Thymus (tissue), 11 donors: ENCODE results near the gene PPP3R1. TPM values are rescaled to one million over a fixed set of nuclear protein-coding genes. Genes with fewer than 3 reads are reported as not detected.

Source experiments
- DNase-seq, 9 donors: peaks; one replicate each; pipeline ENCODE4 v3.0.0-alpha.2; 2013; ENCODE audit warnings: low spot score in 9 of 9, low read depth in 6 of 9, missing footprints in 1 of 9
- H3K27ac ChIP-seq, 2 donors: one replicate each; pipeline ENCODE4 v1.5.1; 2013; ENCODE audit warnings: control low read depth in 1 of 2, low read depth in 1 of 2, low read length in 1 of 2, mild to moderate bottlenecking in 1 of 2, moderate library complexity in 1 of 2
- H3K27me3 ChIP-seq, 2 donors: one replicate each; pipeline ENCODE4 v1.5.1; 2013; ENCODE audit warnings: low read length in 1 of 2; ENCODE audit not compliant: control insufficient read depth in 2 of 2, insufficient read depth in 1 of 2
- H3K36me3 ChIP-seq, 2 donors: one replicate each; pipeline ENCODE4 v1.5.1; 2013; ENCODE audit warnings: low read length in 1 of 2, mild to moderate bottlenecking in 1 of 2, moderate library complexity in 1 of 2; ENCODE audit not compliant: control insufficient read depth in 2 of 2, insufficient read depth in 2 of 2
- H3K4me1 ChIP-seq, 2 donors: one replicate each; pipeline ENCODE4 v1.5.1; 2013; ENCODE audit warnings: low read length in 2 of 2; ENCODE audit not compliant: control insufficient read depth in 2 of 2, insufficient read depth in 2 of 2
- H3K4me3 ChIP-seq, 2 donors: one replicate each; pipeline ENCODE4 v1.5.1; 2013; ENCODE audit warnings: low read length in 2 of 2, control low read depth in 1 of 2, mild to moderate bottlenecking in 1 of 2
- H3K9me3 ChIP-seq, 2 donors: one replicate each; pipeline ENCODE4 v1.5.1; 2013; ENCODE audit warnings: low read length in 1 of 2, mild to moderate bottlenecking in 1 of 2; ENCODE audit not compliant: control insufficient read depth in 2 of 2, insufficient read depth in 1 of 2
- WGBS: extraction: QIAGEN DNeasy Blood & Tissue Kit; methylation state at CpG from one replicate; pipeline ENCODE4 v1.1.7; 2013; 5-methylcytosine and 5-hydroxymethylcytosine counted together
- polyA plus RNA-seq: library from polyadenylated mRNA; stranded (reverse); fragments of 200-250 nt; gene quantifications from one replicate; pipeline ENCODE4 v1.2.3, GENCODE V29; 2013
- total RNA-seq: library from RNA; stranded (reverse); fragments of 120-200 nt; gene quantifications from one replicate; pipeline ENCODE4 v1.2.4, GENCODE V29; 2013
- donor health status: healthy.

The PPP3R1 gene
- total and polyA plus RNA-seq, 2 donors = 14.6 to 37.3 TPM

DNA sequence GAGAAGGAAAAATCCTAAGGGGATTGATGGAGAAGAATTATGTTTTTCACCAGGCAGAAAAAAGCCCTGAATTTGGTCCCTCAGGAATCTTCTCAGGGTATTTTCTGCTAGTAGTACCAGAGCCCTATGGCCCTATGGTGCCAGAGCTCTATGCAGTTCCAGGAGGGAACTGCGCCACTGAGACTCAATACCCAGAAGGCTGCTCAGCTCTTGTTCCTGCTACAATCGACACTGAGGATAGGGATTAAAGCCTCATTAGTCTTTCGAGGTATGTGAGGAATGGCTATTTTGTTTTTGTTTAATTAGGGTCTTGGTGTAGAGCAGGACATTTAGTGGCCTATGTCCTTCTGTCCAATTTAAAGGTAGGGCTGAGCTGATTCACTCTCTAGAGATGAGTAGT lies 21.7 kb upstream of the PPP3R1 start:
- DNase-seq = no peak
- no peaks in the 10 kb centered on the region for H3K27me3 ChIP-seq
- no peaks in the 10 kb centered on the region for H3K36me3 ChIP-seq
- no peak overlapping the region for H3K27ac ChIP-seq
- no peaks in the 10 kb centered on the region for H3K4me1 ChIP-seq
- H3K9me3 ChIP-seq = no peaks in the 10 kb centered on the region
- 94% methylated on average over 3 of the region's 3 CpGs for WGBS
- H3K4me3 ChIP-seq = no peak overlapping the region

DNA sequence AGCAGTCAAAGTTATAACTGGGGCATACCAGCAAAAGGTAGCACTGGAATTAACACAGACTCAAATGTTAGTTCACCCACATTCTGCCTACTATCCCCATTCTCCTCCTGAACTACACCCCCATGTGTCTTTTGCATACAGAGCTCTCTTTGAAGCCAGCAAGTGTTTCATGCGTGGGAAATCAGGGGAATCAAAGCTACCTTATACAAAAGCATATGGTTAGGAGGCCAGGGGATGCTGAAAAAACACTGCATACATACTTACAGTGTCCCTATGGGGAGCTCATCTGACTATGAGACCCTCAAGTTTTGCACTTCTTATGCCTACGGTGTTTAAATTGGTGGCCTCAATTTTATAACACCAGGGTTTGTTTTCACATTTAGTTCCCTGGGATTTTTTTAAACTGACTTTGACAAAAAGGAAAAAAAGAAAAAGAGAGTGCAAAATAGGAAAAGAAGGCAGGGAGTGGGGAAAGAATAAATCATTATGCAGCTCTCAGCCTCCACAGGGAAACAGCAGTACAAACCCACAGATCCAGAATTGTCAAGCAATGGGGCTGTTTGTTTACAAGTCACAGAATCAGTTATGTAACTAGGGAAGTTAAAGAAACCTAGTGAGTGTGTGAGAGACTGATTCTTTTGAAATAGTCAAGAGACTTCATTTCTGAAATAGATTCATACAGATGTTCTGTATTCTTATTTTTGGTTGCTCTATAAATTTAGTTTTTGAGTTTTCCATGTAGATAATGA lies 20.1 kb upstream of the PPP3R1 start:
- no peaks in the 10 kb centered on the region for H3K36me3 ChIP-seq
- WGBS = 61% methylated on average over 2 of the region's 2 CpGs
- no peak for DNase-seq
- H3K4me1 ChIP-seq = no peaks in the 10 kb centered on the region
- no peak overlapping the region for H3K27ac ChIP-seq
- no peaks in the 10 kb centered on the region for H3K27me3 ChIP-seq
- no peaks in the 10 kb centered on the region for H3K9me3 ChIP-seq
- H3K4me3 ChIP-seq = no peak overlapping the region

DNA sequence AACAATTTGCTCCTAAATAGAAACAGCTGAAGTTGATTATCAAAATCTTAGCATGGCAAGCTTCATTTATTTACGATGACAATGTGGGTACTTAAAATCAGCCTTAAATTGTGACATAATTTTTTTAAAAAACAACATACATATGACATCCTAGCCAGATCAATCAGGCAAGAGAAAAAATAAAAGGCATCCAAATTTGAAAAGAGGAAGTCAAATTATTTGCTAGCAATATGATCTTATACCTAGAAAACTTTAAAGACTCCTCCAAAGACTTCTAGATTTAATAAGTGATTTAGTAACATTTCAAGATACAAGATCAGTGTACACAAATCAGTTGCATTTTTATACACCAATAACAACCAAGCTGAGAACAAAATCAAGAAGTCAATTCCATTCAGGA lies 14.3 kb upstream of the PPP3R1 start:
- H3K9me3 ChIP-seq = no peaks in the 10 kb centered on the region
- 98% methylated on average over 1 of the region's 1 CpG for WGBS
- DNase-seq = no peak
- no peaks in the 10 kb centered on the region for H3K27me3 ChIP-seq
- H3K27ac ChIP-seq = no peak overlapping the region
- no peaks in the 10 kb centered on the region for H3K4me1 ChIP-seq
- H3K36me3 ChIP-seq = no peaks in the 10 kb centered on the region
- H3K4me3 ChIP-seq = no peak overlapping the region

DNA sequence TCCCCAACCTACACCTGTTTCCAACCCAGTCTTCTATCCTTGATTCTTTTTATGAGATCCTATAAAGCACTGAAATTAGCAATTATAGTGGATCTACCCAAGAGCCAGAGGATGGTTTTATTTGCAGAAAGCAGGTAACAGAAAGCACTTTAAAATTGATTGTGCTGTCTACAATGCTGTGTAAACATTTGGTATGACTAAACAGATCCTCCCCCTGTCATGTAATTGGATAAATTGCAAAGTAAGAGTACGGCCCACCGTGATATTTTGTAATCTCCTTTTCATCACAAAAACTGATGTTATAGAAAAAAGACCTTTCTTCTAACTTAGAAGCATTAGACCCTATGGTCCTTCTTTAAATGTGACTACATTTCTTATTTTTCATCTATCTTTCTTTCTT lies 11.3 kb upstream of the PPP3R1 start:
- H3K36me3 ChIP-seq = no peaks in the 10 kb centered on the region
- DNase-seq = no peak
- H3K27ac ChIP-seq = no peak overlapping the region
- H3K4me1 ChIP-seq = no peaks in the 10 kb centered on the region
- 97% methylated on average over 2 of the region's 2 CpGs for WGBS
- no peaks in the 10 kb centered on the region for H3K9me3 ChIP-seq
- no peak overlapping the region for H3K4me3 ChIP-seq
- H3K27me3 ChIP-seq = no peaks in the 10 kb centered on the region

DNA sequence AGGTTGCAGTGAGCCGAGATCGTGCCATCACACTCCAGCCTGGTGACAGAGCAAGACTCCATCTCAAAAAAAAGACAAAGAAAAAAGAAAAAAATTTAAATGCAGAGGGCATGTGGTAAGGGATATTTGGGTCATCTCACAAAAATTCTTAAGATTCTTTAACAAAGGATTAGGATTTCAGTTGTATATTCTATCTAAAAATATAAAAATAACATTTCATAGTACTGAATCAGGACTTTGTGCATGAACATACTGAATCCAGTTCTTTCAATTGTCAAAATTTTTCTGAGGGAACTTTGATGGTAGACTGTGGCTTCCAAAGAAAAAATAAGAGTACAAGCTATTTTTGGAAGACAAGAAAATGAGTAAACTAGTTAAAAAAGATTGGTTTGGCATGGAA lies 6.5 kb upstream of the PPP3R1 start:
- Histone ChIP-seq H3K36me3 (no peaks in the 10 kb centered on the region), H3K27ac (no peak overlapping the region), H3K27me3 (no peaks in the 10 kb centered on the region), H3K9me3 (no peaks in the 10 kb centered on the region), H3K4me1 (peaks cover 5 to 9% of the 10 kb centered on the region in 2 donors), H3K4me3 (no peak overlapping the region)
- DNase-seq = no peak
- WGBS = 98% methylated on average over 2 of the region's 2 CpGs

DNA sequence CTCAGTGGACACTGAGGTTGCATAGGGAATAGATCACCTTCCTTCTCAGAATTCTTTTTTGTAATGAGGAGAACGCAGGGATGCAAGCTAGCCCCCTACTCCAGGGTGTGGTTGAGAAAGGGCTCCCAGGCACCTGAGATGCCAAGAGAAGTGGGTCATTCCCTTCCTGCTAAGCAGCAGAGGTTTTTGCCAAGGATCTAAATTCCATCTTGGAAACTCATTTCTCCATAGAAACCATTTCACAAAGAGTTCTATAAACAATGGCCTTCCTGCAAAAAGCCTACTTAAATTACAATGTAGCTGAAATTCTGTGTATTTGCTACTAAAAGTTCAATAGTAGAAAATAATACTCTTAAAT lies 3.7 kb upstream of the PPP3R1 start:
- no peak for DNase-seq
- Histone ChIP-seq H3K36me3 (no peaks in the 10 kb centered on the region), H3K9me3 (no peaks in the 10 kb centered on the region), H3K4me3 (no peak overlapping the region), H3K27me3 (no peaks in the 10 kb centered on the region), H3K4me1 (peaks cover 5 to 9% of the 10 kb centered on the region in 2 donors), H3K27ac (peak overlapping the region in 1 of 2 donors; percentile 31)
- 93% methylated on average over 1 of the region's 1 CpG for WGBS

DNA sequence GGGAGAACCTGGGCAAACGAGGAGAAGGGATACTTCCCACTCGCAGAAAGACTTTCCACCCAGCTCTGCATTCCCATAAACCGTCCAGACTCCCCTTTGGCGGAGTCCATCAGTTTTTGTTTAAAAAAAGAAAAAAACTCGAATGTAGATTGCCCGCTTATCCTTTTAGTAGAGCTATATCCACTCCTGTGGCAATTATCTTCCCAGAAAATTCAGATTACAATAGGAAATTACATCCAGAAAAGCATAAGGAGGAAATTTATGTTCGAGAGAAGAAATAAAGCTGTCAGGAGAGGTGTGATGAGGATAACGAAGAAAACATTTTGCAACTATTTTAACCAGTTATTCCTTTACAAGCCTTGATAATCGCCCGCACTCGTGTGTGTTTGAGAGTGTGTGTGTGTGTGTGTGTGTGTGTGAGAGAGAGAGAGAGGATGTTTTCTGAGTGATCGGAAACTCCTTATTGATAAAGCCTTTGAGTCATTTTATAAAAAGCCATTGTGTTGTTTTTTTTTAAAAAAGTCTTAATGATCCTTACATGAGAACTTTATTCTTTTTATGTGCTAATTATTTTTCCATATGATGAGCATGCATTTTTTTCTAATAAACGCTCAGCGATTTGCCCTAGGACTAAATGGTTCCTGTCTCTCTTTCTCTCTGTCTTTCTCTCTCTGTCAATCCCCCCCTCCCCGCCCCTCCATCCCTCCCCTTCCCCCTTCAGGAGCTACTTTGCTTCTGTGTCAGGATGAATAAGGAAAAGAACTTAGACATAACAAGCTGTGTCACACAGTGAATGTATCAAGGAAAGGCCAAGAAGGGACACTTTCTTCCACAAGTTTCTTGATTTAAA lies 1.1 kb upstream of the PPP3R1 start:
- Histone ChIP-seq H3K9me3 (no peaks in the 10 kb centered on the region), H3K4me3 (peak overlapping the region; percentile 90 to 93), H3K27me3 (no peaks in the 10 kb centered on the region), H3K4me1 (peaks cover 9 to 15% of the 10 kb centered on the region in 2 donors), H3K36me3 (no peaks in the 10 kb centered on the region), H3K27ac (peak overlapping the region; percentile 95 to 98)
- DNase-seq = peak in 4 of 9 donors; percentile 16 to 62 (median 40)
- 2% methylated on average over 15 of the region's 15 CpGs for WGBS

DNA sequence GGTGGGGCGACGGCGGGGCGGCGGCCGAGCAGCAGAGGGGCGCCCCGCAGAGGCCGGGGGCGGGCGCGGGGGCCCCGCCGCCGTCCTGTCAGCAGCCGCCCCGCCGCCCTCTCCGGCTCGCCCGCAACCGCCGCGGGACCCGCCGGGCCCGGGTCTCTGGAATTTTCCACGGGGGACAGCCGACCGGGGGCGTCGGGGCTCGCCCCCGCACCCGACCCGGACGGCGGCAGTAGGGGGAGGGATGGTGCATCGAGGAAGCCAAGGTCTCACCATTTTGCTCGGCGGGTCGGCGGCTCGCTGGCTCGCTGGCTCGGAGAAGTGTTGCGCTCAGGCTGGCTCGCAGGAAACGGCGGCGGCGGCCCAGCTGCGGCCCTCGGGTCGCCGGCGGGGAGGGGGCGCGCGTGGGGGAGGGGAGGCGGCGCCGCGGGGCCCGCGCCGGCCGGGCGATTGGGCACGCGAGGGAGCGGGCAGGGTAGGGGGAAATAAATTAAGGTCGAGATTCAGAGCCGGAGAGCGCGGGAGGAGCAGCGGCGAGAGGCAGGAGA lies 405 bp downstream of the PPP3R1 start:
- H3K4me1 ChIP-seq = peaks cover 20 to 22% of the 10 kb centered on the region in 2 donors
- peaks cover 0 to 4% of the 10 kb centered on the region in 2 donors for H3K36me3 ChIP-seq
- no peaks in the 10 kb centered on the region for H3K27me3 ChIP-seq
- H3K9me3 ChIP-seq = no peaks in the 10 kb centered on the region
- peak overlapping the region; percentile 84 to 93 for H3K4me3 ChIP-seq
- WGBS = under 1% methylated on average over 78 of the region's 78 CpGs
- H3K27ac ChIP-seq = peak overlapping the region; percentile 96 to 98
- DNase-seq = peak in 2 of 9 donors; percentile 35 to 62
